WTC11 (cell line): ENCODE data around the gene DERA.

ENCODE experiments used
- ESRRA ChIP-seq: sonication (generic); formaldehyde crosslinking; IDR thresholded peaks from 2 replicates; pipeline ENCODE4 v1.8.1; 2022; ENCODE audit warnings: mild to moderate bottlenecking, missing genetic modification reagents, borderline replicate concordance
- SMAD4 ChIP-seq: sonication (generic); formaldehyde crosslinking; IDR thresholded peaks from 2 replicates; pipeline ENCODE4 v1.8.0; 2022; ENCODE audit warnings: mild to moderate bottlenecking, missing genetic modification reagents
- SP1 ChIP-seq: sonication (generic); formaldehyde crosslinking; conservative IDR thresholded peaks from 2 replicates; pipeline ENCODE4 v1.8.1; 2022; ENCODE audit warnings: missing genetic modification reagents
- TF ChIP-seq, protein P1 (sequence below): sonication (generic); formaldehyde crosslinking; IDR thresholded peaks from 2 replicates; pipeline ENCODE4 v1.8.1; 2023; ENCODE audit warnings: mild to moderate bottlenecking, missing genetic modification reagents, moderate library complexity
- TF ChIP-seq, protein P2 (sequence below): fragments of 200-600 bp; IDR thresholded peaks from 2 replicates; pipeline ENCODE4 v1.8.0; 2022; ENCODE audit warnings: antibody characterized with exemption
- TF ChIP-seq, protein P3 (sequence below): sonication (generic); formaldehyde crosslinking; IDR thresholded peaks from 2 replicates; pipeline ENCODE4 v1.8.0; 2022; ENCODE audit warnings: mild to moderate bottlenecking, missing genetic modification reagents

DNA sequence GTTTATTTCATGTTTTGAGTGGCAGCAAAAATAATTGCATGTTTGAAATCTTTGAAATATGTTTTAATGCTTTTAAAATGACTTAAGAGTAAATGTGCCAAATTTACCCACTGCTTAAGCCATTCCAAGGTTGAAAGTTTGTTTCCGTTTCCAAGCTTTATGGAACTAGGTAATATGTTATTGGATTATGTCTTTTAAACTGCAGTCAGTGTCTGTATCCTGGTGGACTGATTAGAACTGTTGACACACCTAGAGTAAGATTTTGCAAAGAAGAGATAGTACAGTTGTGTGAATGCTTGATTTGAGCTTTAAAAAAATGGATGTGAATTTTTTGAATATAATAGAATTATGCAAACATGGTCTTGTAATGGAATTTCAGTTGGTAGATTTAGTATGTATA, 135.1 kb downstream of the DERA start:
- TF ChIP-seq, protein P1, sequence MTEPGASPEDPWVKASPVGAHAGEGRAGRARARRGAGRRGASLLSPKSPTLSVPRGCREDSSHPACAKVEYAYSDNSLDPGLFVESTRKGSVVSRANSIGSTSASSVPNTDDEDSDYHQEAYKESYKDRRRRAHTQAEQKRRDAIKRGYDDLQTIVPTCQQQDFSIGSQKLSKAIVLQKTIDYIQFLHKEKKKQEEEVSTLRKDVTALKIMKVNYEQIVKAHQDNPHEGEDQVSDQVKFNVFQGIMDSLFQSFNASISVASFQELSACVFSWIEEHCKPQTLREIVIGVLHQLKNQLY (CRISPR knock-in tag), result no peak
- no peak for TF ChIP-seq ESRRA
- TF ChIP-seq, protein P2, sequence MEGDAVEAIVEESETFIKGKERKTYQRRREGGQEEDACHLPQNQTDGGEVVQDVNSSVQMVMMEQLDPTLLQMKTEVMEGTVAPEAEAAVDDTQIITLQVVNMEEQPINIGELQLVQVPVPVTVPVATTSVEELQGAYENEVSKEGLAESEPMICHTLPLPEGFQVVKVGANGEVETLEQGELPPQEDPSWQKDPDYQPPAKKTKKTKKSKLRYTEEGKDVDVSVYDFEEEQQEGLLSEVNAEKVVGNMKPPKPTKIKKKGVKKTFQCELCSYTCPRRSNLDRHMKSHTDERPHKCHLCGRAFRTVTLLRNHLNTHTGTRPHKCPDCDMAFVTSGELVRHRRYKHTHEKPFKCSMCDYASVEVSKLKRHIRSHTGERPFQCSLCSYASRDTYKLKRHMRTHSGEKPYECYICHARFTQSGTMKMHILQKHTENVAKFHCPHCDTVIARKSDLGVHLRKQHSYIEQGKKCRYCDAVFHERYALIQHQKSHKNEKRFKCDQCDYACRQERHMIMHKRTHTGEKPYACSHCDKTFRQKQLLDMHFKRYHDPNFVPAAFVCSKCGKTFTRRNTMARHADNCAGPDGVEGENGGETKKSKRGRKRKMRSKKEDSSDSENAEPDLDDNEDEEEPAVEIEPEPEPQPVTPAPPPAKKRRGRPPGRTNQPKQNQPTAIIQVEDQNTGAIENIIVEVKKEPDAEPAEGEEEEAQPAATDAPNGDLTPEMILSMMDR, result no peak
- no peak for TF ChIP-seq SMAD4 (CRISPR knock-in tag)
- TF ChIP-seq SP1 (CRISPR knock-in tag), result no peak
- TF ChIP-seq, protein P3, sequence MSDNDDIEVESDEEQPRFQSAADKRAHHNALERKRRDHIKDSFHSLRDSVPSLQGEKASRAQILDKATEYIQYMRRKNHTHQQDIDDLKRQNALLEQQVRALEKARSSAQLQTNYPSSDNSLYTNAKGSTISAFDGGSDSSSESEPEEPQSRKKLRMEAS (CRISPR knock-in tag), result no peak
